ENCODE data around the gene SAMD14.

Gene SAMD14

GRCh38 chr17:50113624-50114320 is 16.2 kb downstream of the SAMD14 start:
- in situ Hi-C loops (cut with MboI; ENCODE audit: low sequenced_read_pairs): no loop called here

DNA sequence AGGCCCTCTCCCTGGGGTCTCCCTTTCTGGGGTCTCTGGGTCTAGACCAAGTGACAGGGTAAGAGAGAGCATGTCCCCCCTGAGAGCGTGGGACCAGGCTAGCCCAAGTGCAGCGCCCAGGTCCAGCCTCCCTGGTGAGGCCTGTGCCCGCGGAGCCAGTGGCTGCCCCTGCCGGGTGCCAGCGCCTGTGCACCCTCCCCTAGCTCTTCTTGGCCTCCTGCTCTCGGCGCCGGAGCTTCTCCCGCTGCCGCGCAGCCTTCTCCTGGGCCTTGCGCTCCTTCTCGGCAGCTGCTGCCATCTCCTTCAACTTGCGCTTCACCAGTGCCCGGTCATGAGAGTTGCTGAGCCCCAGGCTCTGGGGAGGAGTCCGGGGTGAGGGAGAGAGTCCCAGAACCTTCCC is 17.3 kb downstream of the SAMD14 start:
- in situ Hi-C loops (cut with MboI; ENCODE audit: low sequenced_read_pairs): no loop called here

DNA sequence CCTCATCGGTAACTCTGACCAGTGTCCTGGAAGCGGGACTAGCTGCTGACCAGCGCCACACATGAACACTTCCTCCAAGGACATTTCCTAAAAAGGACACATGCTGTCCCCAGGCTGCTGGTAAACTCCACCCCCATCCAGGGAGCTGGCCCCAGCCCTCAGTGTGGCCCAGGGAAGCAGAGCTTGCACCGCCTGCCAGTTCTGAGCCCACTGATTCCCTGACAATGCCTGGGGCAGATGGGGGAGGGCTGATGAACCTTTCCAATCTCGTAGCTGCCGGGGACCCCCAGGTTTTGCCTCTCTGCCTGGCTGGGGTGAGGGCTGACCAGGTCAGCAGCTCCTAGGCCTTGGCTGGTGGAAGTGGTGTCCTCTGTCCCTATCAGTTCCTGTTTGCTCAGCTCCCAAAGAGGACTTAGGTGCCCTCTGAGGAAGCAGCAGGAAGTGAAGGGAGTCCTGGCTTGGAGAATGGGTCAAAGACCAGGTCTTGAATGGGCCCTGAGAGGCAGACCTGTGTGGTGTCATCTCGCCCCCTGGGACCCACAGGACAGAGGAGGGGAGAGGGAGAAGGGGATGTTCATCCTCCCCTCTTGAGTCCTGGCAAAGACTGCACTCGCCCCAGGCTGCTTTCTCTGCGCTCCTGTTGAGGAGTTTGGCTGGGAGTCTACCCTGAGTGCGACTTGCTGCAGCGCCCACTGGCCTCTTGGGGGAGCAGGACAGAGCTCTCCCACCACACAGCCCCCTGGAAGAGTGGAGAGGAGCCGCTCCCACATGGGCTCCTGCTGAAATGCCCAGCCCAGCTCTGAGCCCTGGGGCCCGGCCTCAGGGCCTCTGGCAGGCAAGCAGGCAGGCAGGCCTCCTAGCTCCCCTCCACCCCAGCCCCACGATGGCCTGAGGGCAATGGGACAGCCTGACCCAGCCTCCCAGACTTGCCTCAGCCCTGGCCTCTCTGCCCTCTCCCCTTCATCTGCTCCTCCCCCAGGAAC is 18.0 kb downstream of the SAMD14 start:
- in situ Hi-C loops (cut with MboI; ENCODE audit: low sequenced_read_pairs): no loop called here

DNA sequence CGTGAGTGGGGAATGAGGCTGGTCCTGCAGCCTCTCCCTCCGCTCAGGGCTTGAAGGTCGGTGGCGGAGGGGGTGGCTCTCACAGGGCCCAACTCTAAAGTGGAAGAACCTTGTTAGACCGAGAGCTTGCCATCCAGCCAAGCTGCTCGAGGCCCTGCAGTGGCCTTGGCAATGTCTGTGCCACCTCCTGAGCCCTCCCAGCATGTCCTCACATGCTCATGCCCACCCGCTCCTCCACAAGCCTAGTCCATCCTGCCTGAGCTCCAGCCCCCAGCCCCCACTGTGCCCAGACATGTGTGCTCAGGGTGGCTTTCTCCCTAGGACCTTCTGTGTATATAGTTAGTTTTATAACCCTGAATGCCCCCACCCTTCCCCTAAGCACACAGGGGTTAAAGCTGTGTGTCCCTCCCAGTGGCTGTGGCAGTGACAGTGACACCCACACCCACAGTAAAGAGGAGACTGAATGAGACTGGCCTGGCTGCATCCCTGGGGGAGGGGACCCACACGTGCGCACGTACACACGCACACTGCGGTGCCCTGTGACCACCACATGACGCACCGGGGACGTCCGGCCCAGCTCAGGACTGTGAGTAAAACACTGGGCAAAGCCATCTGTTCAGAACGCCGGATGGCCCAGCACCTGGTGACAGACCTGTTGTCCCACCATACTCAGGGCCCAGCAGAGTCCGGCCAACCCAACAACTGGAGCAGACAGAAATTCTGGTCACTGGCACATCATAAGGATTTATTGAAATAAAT is 19.2 kb downstream of the SAMD14 start:
- in situ Hi-C loops (cut with MboI; ENCODE audit: low sequenced_read_pairs): no loop called here

DNA sequence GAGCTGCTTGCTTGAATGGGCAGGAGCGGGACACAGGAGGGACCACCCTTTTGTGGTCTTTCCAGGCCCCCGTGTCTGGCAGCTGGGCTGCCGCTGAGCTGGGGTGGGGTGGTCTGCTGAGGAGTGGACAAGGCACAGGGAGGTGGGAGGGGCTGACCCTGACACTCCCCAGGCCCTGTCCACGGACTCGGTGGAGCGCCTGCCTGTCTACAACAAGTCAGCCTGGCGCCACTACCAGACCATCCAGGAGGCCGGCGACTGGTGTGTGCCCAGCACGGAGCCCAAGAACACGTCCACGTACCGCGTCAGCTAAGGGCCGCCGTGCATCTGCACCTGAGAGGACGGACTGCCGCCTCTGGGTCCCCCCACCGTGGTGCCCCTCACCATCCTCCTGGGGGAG is 20.2 kb downstream of the SAMD14 start:
- in situ Hi-C loops (cut with MboI; ENCODE audit: low sequenced_read_pairs): no loop called here

DNA sequence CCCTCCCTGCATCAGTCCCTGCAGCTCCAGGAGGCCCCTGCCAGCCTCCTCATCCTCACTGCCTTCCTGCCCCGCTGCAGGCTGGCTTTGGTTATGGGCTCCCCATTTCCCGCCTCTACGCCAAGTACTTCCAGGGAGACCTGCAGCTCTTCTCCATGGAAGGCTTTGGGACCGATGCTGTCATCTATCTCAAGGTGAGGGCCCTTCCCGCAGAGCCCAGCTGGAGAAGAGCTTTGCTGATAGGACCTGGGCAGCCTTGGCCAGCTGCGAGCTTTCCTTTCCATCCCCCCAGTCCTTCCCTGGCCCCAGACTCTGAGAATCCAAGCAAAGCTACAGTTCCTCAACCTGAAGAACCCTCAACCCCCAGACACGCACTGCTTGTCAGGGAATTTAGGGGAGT is 20.8 kb downstream of the SAMD14 start:
- in situ Hi-C loops (cut with MboI; ENCODE audit: low sequenced_read_pairs): no loop called here

DNA sequence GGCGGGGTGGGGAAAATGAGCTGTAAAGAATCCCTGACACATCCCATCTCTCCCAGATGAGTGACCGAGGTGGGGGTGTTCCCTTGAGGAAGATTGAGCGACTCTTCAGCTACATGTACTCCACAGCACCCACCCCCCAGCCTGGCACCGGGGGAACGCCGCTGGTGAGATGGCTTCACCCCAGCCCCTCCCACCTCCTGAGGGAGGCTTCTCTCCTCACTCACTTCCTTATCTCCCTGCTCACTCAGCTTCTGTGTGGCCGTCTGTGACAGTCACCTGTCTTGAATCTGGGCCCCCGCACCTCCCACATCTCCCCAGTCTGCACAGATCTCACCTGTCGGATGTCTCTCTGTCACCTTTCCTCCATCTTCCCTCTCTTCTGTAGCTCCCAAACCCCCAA is 21.4 kb downstream of the SAMD14 start:
- in situ Hi-C loops (cut with MboI; ENCODE audit: low sequenced_read_pairs): no loop called here

DNA sequence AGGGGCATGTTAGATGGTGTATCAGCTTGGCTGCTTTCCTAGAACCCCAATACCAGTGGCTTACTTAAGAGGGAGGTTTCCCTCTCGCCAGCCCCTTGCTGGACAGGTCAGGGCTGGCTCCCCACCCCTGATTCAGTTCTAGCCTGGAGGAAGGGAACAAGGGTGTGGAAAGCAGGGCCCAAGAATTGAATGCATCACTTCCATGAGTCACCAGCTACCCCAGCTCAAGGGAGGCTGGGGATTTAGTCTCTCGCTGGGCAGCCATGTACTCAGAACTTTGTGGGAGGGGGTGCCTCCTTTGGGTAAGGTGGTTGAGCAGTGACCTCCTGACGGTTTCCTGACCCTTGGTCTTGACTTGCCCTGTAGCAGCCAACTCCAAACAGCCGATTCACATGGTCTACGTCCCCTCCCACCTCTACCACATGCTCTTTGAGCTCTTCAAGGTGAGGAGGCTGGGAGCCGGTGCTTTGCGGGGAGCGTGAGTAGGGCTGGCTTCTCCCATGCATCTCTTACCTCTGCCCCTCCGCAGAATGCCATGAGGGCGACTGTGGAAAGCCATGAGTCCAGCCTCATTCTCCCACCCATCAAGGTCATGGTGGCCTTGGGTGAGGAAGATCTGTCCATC is 22.1 kb downstream of the SAMD14 start:
- in situ Hi-C loops (cut with MboI; ENCODE audit: low sequenced_read_pairs): no loop called here

DNA sequence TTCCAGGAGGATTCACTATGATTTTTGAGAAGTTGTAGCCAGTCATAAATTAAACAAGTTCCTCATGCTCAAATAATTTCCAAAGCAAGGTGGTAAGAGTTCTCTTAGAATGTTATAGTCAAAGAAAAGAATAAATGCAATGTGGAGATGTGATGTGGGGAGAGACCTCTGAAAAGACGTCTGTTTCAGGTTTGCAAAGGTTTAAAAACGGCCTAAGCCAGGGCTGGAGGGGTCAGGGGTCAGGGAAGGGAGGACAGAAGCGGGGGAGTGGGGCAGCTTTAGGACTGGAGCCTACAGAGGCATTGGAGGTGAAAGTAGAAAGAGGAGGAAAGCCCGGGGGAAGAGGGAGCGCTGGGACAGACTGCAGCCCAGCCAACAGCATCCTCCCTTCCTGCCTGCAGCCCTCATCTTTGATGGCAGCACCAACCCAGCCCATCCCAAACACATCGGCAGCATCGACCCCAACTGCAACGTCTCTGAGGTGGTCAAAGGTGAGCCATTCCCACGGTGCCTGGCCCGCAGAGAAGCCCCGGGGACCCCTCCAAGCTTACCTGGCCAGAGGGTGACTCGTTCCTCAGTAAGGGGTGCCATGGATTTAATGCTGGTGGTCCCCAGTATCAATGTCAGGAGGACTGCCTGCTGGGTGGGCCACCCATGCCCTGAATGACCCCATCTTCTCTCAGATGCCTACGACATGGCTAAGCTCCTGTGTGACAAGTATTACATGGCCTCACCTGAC is 23.4 kb downstream of the SAMD14 start:
- in situ Hi-C loops (cut with MboI; ENCODE audit: low sequenced_read_pairs): no loop called here

GRCh38 chr17:50105811-50106210 is 24.1 kb downstream of the SAMD14 start:
- in situ Hi-C loops (cut with MboI; ENCODE audit: low sequenced_read_pairs): no loop called here

GRCh38 chr17:50103941-50104340 is 26.0 kb downstream of the SAMD14 start:
- in situ Hi-C loops (cut with MboI; ENCODE audit: low sequenced_read_pairs): no loop called here

- in situ Hi-C loops (cut with MboI; ENCODE audit: low sequenced_read_pairs): no loop called here
These were observed 26.7 kb downstream of the SAMD14 start for GRCh38 chr17:50103252-50103651.

GRCh38 chr17:50102164-50102991 is 27.6 kb downstream of the SAMD14 start:
- in situ Hi-C loops (cut with MboI; ENCODE audit: low sequenced_read_pairs): no loop called here

GRCh38 chr17:50101346-50102163 is 28.4 kb downstream of the SAMD14 start:
- in situ Hi-C loops (cut with MboI; ENCODE audit: low sequenced_read_pairs): no loop called here

GRCh38 chr17:50100921-50101345 is 29.0 kb downstream of the SAMD14 start:
- in situ Hi-C loops (cut with MboI; ENCODE audit: low sequenced_read_pairs): no loop called here

DNA sequence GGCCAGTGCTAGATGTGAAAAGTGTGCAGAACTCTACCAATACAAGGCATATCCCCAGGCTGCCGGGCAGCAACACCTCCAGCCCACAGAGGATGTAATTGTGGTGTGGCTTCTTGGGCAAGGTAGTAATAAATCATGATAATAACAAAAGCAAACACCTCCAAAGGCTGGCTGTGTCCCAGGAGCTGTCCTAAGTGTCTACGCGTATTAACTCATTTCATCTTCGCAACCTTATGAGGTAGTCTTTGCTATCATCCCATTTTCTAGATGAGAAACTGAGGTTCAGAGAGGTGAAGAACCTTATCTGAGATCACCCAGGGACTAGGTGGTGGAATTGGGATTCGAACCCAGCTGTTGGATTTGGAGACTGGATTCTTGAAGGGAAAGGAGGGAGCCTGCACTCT is 29.5 kb downstream of the SAMD14 start:
- in situ Hi-C loops (cut with MboI; ENCODE audit: low sequenced_read_pairs): no loop called here

DNA sequence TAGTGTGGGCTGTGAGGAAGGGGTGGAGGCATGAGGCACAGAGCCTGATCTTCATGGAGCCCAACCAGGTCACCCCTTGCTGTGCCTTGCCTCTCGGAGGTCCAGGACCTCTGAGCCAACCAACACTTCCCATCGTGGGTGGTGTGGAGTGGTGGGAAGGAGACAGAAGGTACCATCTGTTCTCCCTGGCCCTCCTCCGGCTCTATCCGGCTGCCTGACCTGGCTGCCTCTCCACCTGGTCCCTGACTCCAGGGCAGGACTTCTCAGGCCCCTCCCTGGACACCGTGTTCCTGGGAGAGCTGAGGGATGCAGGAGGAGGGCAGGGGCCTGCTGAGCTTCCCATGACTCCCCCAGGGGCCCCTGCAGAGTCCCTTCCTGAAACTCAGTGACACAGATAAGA is 31.0 kb downstream of the SAMD14 start:
- in situ Hi-C loops (cut with MboI; ENCODE audit: low sequenced_read_pairs): no loop called here

GRCh38 chr17:50098583-50098982 is 31.4 kb downstream of the SAMD14 start:
- in situ Hi-C loops (cut with MboI; ENCODE audit: low sequenced_read_pairs): no loop called here

Measured in hTERT RPE-1 (cell line).